Fibroblast of lung (primary cell): ENCODE data around the gene TSHZ1. TPM values are rescaled to one million over a fixed set of nuclear protein-coding genes. Genes with fewer than 3 reads are reported as not detected.

Experiments used
- DNase-seq, 2 donors: peaks; one replicate each; pipeline versions ENCODE4 v3.0.0 to v3.0.0-alpha.2; 2010; ENCODE audit warnings: low read depth in 2 of 2
- H2AFZ ChIP-seq: 2 replicates; pipeline ENCODE4 v1.5.1; 2012; ENCODE audit warnings: low read length, control low read depth, inconsistent platforms
- H3K27ac ChIP-seq: 2 replicates; pipeline ENCODE4 v1.5.1; 2011; ENCODE audit warnings: low read length, control low read depth; ENCODE audit not compliant: insufficient read depth
- H3K27me3 ChIP-seq: 2 replicates; pipeline ENCODE4 v1.5.1; 2011; ENCODE audit warnings: mild to moderate bottlenecking, low read length; ENCODE audit not compliant: control insufficient read depth, insufficient read depth
- H3K36me3 ChIP-seq: 2 replicates; pipeline ENCODE4 v1.5.1; 2011; ENCODE audit warnings: low read length; ENCODE audit not compliant: control insufficient read depth, insufficient read depth
- H3K4me1 ChIP-seq: 2 replicates; pipeline ENCODE4 v1.5.1; 2011; ENCODE audit warnings: low read length; ENCODE audit not compliant: control insufficient read depth, insufficient read depth; ENCODE audit errors: extremely low read depth
- H3K4me2 ChIP-seq: 2 replicates; pipeline ENCODE4 v1.5.1; 2011; ENCODE audit warnings: low read length, control low read depth; ENCODE audit not compliant: insufficient read depth; ENCODE audit errors: extremely low read depth
- H3K4me3 ChIP-seq, 4 experiments: fragments of 200-600 bp in 1 of 4; sonication (generic) in 1 of 4; replicated peaks in 1 of 4; 2 replicates each; pipeline ENCODE4 v1.5.1; 2011 to 2016; ENCODE audit warnings: low read length in 4 of 4, low read depth in 3 of 4, mild to moderate bottlenecking in 3 of 4, control low read depth in 2 of 4, inconsistent platforms in 1 of 4, mixed read lengths in 1 of 4; ENCODE audit not compliant: insufficient read depth in 1 of 4; ENCODE audit errors: control extremely low read depth in 1 of 4
- H3K79me2 ChIP-seq: 2 replicates; pipeline ENCODE4 v1.5.1; 2012; ENCODE audit warnings: mild to moderate bottlenecking, low read length, inconsistent platforms; ENCODE audit not compliant: control insufficient read depth, insufficient read depth
- H3K9ac ChIP-seq: 2 replicates; pipeline ENCODE4 v1.5.1; 2011; ENCODE audit warnings: mild to moderate bottlenecking, low read length, control low read depth; ENCODE audit not compliant: insufficient read depth
- H3K9me3 ChIP-seq: 2 replicates; pipeline ENCODE4 v1.5.1; 2012; ENCODE audit warnings: low read depth, low read length; ENCODE audit not compliant: control insufficient read depth, insufficient read depth
- H4K20me1 ChIP-seq: 2 replicates; pipeline ENCODE4 v1.5.1; 2011; ENCODE audit warnings: low read length; ENCODE audit not compliant: control insufficient read depth, insufficient read depth; ENCODE audit errors: extremely low read depth
- EZH2 ChIP-seq: IDR thresholded peaks from 2 replicates; pipeline ENCODE4 v1.5.1; 2012; ENCODE audit warnings: low read length, control low read depth, mild to moderate bottlenecking; ENCODE audit errors: missing control alignments
- polyA plus RNA-seq, 2 donors: library from polyadenylated mRNA; depleted of rRNA in 1 of 2; stranded (reverse) in 1 of 2; unstranded in 1 of 2; fragments of >200 nt; gene quantifications; 2 replicates each; pipeline ENCODE4 v1.2.1, GENCODE V29; 2011 to 2012; ENCODE audit warnings: missing spikeins in 1 of 2
- total RNA-seq: library from RNA; depleted of rRNA; stranded (reverse); fragments of >200 nt; gene quantifications from 2 replicates; pipeline ENCODE4 v1.2.1, GENCODE V29; 2014
- TF ChIP-seq, protein P1 (sequence below), 2 donors: IDR thresholded peaks in 1 of 2; conservative IDR thresholded peaks in 1 of 2; 1 replicate in 1 of 2; 2 replicates in 1 of 2; pipeline ENCODE4 v1.5.1; 2011 to 2012; ENCODE audit warnings: low read length in 2 of 2, control low read depth in 1 of 2, inconsistent platforms in 1 of 2, low read depth in 1 of 2, mild to moderate bottlenecking in 1 of 2

TSHZ1 gene
- total and polyA plus RNA-seq, 2 donors (not counting 1 experiment from before 2014, with no cell fraction given), result 4.3 TPM

DNA sequence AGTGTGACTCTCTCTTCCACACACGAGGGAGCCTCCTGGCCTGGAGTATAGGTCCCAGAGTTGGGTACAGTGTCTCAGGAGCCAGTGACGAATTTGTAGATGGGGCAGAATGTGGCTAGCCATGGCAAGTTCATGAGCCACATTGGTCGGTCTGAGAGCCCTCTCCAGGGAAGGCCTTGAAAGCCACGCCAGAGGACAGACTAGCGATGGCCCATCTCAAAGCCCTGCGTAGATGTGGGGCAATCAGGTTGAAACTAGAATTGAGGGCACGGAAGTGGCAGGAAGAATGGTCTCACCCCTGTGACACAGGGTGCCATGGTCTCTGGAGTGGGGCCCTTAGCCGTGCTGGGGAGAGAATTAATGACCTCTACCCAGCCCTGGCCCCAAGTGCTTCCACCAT lies 106.2 kb downstream of the TSHZ1 start:
- H3K9ac ChIP-seq, result no peak overlapping the region
- H3K79me2 ChIP-seq, result no peaks in the 10 kb centered on the region
- no peak overlapping the region for H3K4me3 ChIP-seq
- no peak overlapping the region for H3K27ac ChIP-seq
- TF ChIP-seq, protein P1, sequence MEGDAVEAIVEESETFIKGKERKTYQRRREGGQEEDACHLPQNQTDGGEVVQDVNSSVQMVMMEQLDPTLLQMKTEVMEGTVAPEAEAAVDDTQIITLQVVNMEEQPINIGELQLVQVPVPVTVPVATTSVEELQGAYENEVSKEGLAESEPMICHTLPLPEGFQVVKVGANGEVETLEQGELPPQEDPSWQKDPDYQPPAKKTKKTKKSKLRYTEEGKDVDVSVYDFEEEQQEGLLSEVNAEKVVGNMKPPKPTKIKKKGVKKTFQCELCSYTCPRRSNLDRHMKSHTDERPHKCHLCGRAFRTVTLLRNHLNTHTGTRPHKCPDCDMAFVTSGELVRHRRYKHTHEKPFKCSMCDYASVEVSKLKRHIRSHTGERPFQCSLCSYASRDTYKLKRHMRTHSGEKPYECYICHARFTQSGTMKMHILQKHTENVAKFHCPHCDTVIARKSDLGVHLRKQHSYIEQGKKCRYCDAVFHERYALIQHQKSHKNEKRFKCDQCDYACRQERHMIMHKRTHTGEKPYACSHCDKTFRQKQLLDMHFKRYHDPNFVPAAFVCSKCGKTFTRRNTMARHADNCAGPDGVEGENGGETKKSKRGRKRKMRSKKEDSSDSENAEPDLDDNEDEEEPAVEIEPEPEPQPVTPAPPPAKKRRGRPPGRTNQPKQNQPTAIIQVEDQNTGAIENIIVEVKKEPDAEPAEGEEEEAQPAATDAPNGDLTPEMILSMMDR (conservative IDR thresholded peaks at IDR 0.05 in 1 of 2, IDR thresholded peaks at IDR 0.05 in 1 of 2; ENCODE audit: low read depth in 1 of 2, low read length in 2 of 2), result no peak
- TF ChIP-seq EZH2, result no peak
- H3K4me1 ChIP-seq, result no peaks in the 10 kb centered on the region
- H3K36me3 ChIP-seq, result no peaks in the 10 kb centered on the region
- H4K20me1 ChIP-seq, result no peaks in the 10 kb centered on the region
- no peak overlapping the region for H3K4me2 ChIP-seq
- H3K9me3 ChIP-seq, result no peaks in the 10 kb centered on the region
- no peak for DNase-seq
- H3K27me3 ChIP-seq, result no peaks in the 10 kb centered on the region
- H2AFZ ChIP-seq, result no peak overlapping the region

DNA sequence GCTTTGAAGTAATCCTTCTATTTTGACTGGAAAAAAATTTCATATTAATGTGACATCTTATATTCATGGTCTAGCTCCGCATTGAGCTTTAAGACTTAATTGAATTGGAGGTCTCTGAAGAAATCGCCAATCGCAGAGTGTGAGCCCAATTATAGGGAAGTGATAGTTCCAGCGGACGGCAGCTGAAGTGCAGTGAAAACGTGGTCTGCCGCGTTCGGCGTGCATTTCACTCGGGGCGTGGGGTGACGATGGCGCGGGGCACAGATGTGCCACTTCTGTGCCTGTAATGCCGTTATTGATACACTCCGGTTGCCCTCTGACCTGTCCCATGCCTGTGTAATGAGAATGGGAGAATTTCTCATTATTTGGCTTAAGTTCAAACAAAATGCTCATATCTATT lies 106.7 kb downstream of the TSHZ1 start:
- DNase-seq, result no peak
- TF ChIP-seq, protein P1 (conservative IDR thresholded peaks at IDR 0.05 in 1 of 2, IDR thresholded peaks at IDR 0.05 in 1 of 2; ENCODE audit: low read depth in 1 of 2, low read length in 2 of 2), result no peak
- TF ChIP-seq EZH2, result no peak

DNA sequence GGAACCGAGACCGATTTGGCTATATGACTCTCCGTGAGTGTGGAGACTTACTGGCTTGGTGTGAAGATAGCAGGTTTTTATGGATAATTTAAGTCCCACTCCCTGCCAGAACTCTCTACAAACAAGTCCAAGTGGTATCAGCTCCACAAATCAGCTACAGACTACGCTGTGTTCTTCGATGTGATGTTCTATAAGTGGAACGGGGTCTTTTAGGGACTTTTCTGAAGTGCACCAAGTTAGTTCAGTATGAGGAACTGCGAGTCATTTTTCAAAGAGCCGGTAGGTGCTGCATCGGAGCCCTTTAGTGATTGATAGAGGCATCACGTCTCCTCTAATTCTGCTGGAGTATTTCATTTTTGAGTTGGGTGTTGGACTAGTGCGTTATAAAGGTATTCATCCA lies 107.1 kb downstream of the TSHZ1 start:
- TF ChIP-seq, protein P1 (conservative IDR thresholded peaks at IDR 0.05 in 1 of 2, IDR thresholded peaks at IDR 0.05 in 1 of 2; ENCODE audit: low read depth in 1 of 2, low read length in 2 of 2), result no peak
- no peak for TF ChIP-seq EZH2
- Histone ChIP-seq H3K4me1 (no peaks in the 10 kb centered on the region), H3K4me2 (no peak overlapping the region), H3K27me3 (no peaks in the 10 kb centered on the region), H3K36me3 (no peaks in the 10 kb centered on the region), H3K27ac (no peak overlapping the region), H3K79me2 (no peaks in the 10 kb centered on the region), H3K9me3 (no peaks in the 10 kb centered on the region), H2AFZ (no peak overlapping the region), H3K9ac (no peak overlapping the region), H4K20me1 (no peaks in the 10 kb centered on the region), H3K4me3 (no peak overlapping the region)
- no peak for DNase-seq

More for the DNA sequence above, 106.7 kb downstream of the TSHZ1 start:
- Histone ChIP-seq H4K20me1 (no peaks in the 10 kb centered on the region), H3K4me2 (no peak overlapping the region), H3K9ac (no peak overlapping the region), H3K27me3 (no peaks in the 10 kb centered on the region), H3K36me3 (no peaks in the 10 kb centered on the region), H3K79me2 (no peaks in the 10 kb centered on the region), H3K9me3 (no peaks in the 10 kb centered on the region), H3K4me3 (no peak overlapping the region), H2AFZ (no peak overlapping the region), H3K27ac (no peak overlapping the region), H3K4me1 (no peaks in the 10 kb centered on the region)
